Ascending aorta (tissue), 2 donors: ENCODE data around the gene TICAM1. TPM values are rescaled to one million over a fixed set of nuclear protein-coding genes. Genes with fewer than 3 reads are reported as not detected.
"Not testable (repeated sequence)": the region's sequence is repeated elsewhere in the genome, so short reads cannot be mapped to it uniquely, and the experiment has no call there.

Experiments
- DNase-seq, 2 donors: peaks; one replicate each; pipeline ENCODE4 v3.0.0-alpha.2; 2019; ENCODE audit warnings: low spot score in 2 of 2
- H3K27ac ChIP-seq, 2 donors: fragments of 200-600 bp; sonication (generic); one replicate each; pipeline ENCODE4 v1.5.1; 2016 to 2017; ENCODE audit warnings: mild to moderate bottlenecking in 1 of 2
- H3K27me3 ChIP-seq: fragments of 200-600 bp; sonication (generic); one replicate; pipeline ENCODE4 v1.5.1; 2017
- H3K36me3 ChIP-seq, 2 donors: fragments of 200-600 bp; sonication (generic); one replicate each; pipeline ENCODE4 v1.5.1; 2016
- H3K4me1 ChIP-seq, 2 donors: fragments of 200-600 bp; sonication (generic); one replicate each; pipeline ENCODE4 v1.5.1; 2016 to 2017; ENCODE audit warnings: mild to moderate bottlenecking in 1 of 2
- H3K4me3 ChIP-seq, 2 donors: fragments of 200-600 bp; sonication (generic); one replicate each; pipeline ENCODE4 v1.5.1; 2016 to 2017; ENCODE audit warnings: mild to moderate bottlenecking in 1 of 2
- H3K9me3 ChIP-seq, 2 donors: fragments of 200-600 bp; sonication (generic); one replicate each; pipeline ENCODE4 v1.5.1; 2016
- CTCF ChIP-seq, 3 experiments: fragments of 200-600 bp in 2 of 3; fragments of 450-650 bp in 1 of 3; sonication (generic) in 2 of 3; IDR thresholded peaks; one replicate each; pipeline ENCODE4 v1.5.1; 2016 to 2019; ENCODE audit warnings: antibody characterized with exemption in 3 of 3, mild to moderate bottlenecking in 1 of 3, moderate library complexity in 1 of 3
- intact Hi-C: fragments of 100-400 bp; cut with DNase I; formaldehyde crosslinking; loops from one replicate; pipeline ENCODE4 v1.15.1; 2023
- total RNA-seq: library from RNA; depleted of rRNA; stranded (reverse); fragments of >200 nt; gene quantifications from one replicate; pipeline ENCODE4 v1.1.0, GENCODE V29; 2016

The TICAM1 gene
- total RNA-seq, 1 donor from 2014 or later = 20.3 TPM

GRCh38 chr19:4780860-4781259 lies 50.7 kb downstream of the TICAM1 start:
- H3K27ac ChIP-seq = no peak overlapping the region
- TF ChIP-seq CTCF (IDR thresholded peaks at IDR 0.05) = no peak
- H3K27me3 ChIP-seq = no peaks in the 10 kb centered on the region
- H3K4me3 ChIP-seq = no peak overlapping the region
- no peaks in the 10 kb centered on the region for H3K36me3 ChIP-seq
- H3K4me1 ChIP-seq = no peaks in the 10 kb centered on the region
- no peak for DNase-seq
- intact Hi-C loops = no loop called here
- H3K9me3 ChIP-seq = no peaks in the 10 kb centered on the region

GRCh38 chr19:4778124-4778523 lies 53.4 kb downstream of the TICAM1 start:
- H3K27me3 ChIP-seq, H3K36me3 ChIP-seq, H3K4me1 ChIP-seq, H3K4me3 ChIP-seq, H3K27ac ChIP-seq, H3K9me3 ChIP-seq, intact Hi-C loops, DNase-seq: not testable (repeated sequence)

DNA sequence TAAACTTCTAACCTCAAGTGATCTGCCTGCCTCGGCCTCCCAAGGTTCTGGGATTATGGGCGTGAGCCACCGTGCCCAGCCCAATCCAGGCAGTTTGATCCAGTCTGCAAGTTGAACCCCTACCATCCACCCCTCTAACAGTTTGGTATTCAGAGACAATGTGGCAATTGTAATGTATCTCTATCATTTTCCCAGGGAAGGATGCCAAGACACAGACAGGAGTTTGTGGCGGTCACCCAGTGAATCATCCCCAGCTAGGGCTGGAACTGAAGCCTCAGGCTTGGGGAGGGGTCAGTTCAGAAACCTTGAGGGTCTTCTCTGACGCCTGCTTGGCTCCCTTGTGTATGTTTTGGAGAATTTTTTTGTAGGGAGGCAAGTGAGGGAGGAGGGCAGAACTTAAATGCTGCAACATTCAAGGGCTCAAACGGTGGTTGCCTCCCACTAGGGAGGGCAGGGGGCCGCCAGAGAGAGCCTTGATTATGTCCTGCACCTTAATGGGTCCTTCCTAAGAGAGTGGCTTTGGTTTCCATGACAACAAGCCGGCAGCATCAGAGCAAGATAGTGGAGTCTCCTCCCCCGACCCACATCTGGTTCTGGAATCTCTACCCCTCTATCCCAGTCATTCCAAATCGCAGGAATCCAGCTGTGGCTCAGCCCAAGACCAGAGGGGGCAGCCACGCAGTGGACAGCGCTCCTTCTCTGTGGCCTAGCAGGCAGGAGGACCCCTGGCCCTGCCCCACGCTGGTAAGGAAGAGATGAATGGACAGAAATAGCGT lies 54.9 kb downstream of the TICAM1 start:
- Histone ChIP-seq H3K27me3 (no peaks in the 10 kb centered on the region), H3K4me1 (no peaks in the 10 kb centered on the region), H3K36me3 (no peaks in the 10 kb centered on the region), H3K4me3 (no peak overlapping the region), H3K9me3 (no peaks in the 10 kb centered on the region), H3K27ac (no peak overlapping the region)
- TF ChIP-seq CTCF (IDR thresholded peaks at IDR 0.05) = no peak
- intact Hi-C loops = no loop called here
- DNase-seq = no peak

GRCh38 chr19:4775627-4776152 lies 55.8 kb downstream of the TICAM1 start:
- intact Hi-C loops = no loop called here
- no peak overlapping the region for H3K27ac ChIP-seq
- no peaks in the 10 kb centered on the region for H3K27me3 ChIP-seq
- H3K36me3 ChIP-seq = no peaks in the 10 kb centered on the region
- no peak overlapping the region for H3K4me3 ChIP-seq
- no peak for TF ChIP-seq CTCF (IDR thresholded peaks at IDR 0.05)
- H3K9me3 ChIP-seq = no peaks in the 10 kb centered on the region
- DNase-seq = no peak
- H3K4me1 ChIP-seq = no peaks in the 10 kb centered on the region

- no peak for DNase-seq
- Histone ChIP-seq H3K27me3 (no peaks in the 10 kb centered on the region), H3K4me3 (no peak overlapping the region), H3K27ac (no peak overlapping the region), H3K4me1 (no peaks in the 10 kb centered on the region), H3K9me3 (no peaks in the 10 kb centered on the region), H3K36me3 (no peaks in the 10 kb centered on the region)
- intact Hi-C loops = no loop called here
- TF ChIP-seq CTCF (IDR thresholded peaks at IDR 0.05) = no peak
These were observed 57.4 kb downstream of the TICAM1 start for GRCh38 chr19:4774136-4774535.

DNA sequence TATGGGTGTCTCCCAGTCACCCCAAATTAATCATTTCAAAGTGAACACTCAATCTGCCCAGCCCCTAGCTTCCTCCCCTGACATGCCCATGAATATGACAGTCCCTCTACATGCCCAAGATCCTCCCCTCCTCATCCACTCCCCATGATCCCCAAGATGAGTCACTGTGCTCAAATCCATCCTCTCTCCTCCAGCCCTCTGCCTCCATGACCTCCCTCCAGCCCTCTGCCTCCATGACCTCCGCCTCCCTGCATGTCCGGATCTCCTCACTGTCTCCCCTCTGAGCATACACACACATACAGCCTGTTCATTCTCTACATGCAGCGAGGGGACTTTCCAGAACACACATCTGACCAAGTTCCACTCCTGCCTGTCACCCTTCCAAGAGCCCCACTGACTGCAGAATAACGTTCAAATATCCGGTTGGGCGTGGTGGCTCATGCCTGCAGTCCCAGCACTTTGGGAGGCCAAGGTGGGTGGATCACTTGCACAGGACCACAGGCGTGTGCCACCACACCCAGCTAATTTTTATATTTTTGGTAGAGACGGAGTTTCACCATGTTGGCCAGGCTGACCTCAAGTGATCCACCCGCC lies 58.4 kb downstream of the TICAM1 start:
- TF ChIP-seq CTCF (IDR thresholded peaks at IDR 0.05) = no peak
- Histone ChIP-seq H3K4me3 (no peak overlapping the region), H3K27me3 (no peaks in the 10 kb centered on the region), H3K36me3 (no peaks in the 10 kb centered on the region), H3K4me1 (no peaks in the 10 kb centered on the region), H3K27ac (no peak overlapping the region), H3K9me3 (no peaks in the 10 kb centered on the region)
- no peak for DNase-seq
- intact Hi-C loops = no loop called here
